ENCODE measurements around the gene RAPGEF6. TPM values are rescaled to one million over a fixed set of nuclear protein-coding genes. Genes with fewer than 3 reads are reported as not detected.

RAPGEF6 gene
- total and polyA plus RNA-seq, 2 experiments from 2014 or later, result 9.5 to 20.3 TPM

- no peaks in the 10 kb centered on the region for H3K4me1 Mint-ChIP-seq
- H2AFZ ChIP-seq, result no peak overlapping the region
- no peaks in the 10 kb centered on the region for H3K9me2 ChIP-seq (ENCODE audit: insufficient read depth)
- ATAC-seq, result peak; percentile 67
- no peak overlapping the region for H3K4me3 ChIP-seq
- no peaks in the 10 kb centered on the region for H3K4me1 ChIP-seq (ENCODE audit: insufficient read depth)
- peaks cover 3% of the 10 kb centered on the region; the same call in 1 of the 2 replicates for H3K36me3 ChIP-seq (ENCODE audit: insufficient read depth)
- H3K9me3 Mint-ChIP-seq, result no peaks in the 10 kb centered on the region
- peak; percentile 69 for DNase-seq (ENCODE audit: low spot score)
- H3K27ac ChIP-seq (ENCODE audit: low read depth), result no peak overlapping the region
- no peak overlapping the region for H3K4me3 Mint-ChIP-seq
- no peak overlapping the region for H3K4me2 ChIP-seq
- H3K27ac Mint-ChIP-seq, result no peak overlapping the region
- no peaks in the 10 kb centered on the region for H3K79me2 ChIP-seq (replicated peaks; ENCODE audit: insufficient read depth)
- no peaks in the 10 kb centered on the region for H3K36me3 Mint-ChIP-seq (ENCODE audit: low read depth)
- H3K27me3 ChIP-seq (ENCODE audit: insufficient read depth), result no peaks in the 10 kb centered on the region
- H3K27me3 Mint-ChIP-seq (ENCODE audit: insufficient read depth, low read depth, poor library complexity), result no peaks in the 10 kb centered on the region
- H3F3A ChIP-seq (replicated peaks; ENCODE audit: low read depth), result no peaks in the 10 kb centered on the region
- TF ChIP-seq JUNB (IDR thresholded peaks at IDR 0.05; ENCODE audit: unreplicated experiment), result no peak
- TF ChIP-seq CTCF (conservative IDR thresholded peaks at IDR 0.05; ENCODE audit: low read depth in 2 of 2), result peak; percentile 66 to 72
- H4K20me1 ChIP-seq (replicated peaks; ENCODE audit: insufficient read depth), result no peaks in the 10 kb centered on the region
These were observed 212.0 kb downstream of the RAPGEF6 start for GRCh38 chr5:131423056-131423455.

GRCh38 chr5:131419877-131420276, 215.2 kb downstream of the RAPGEF6 start:
- no peaks in the 10 kb centered on the region for H3K36me3 Mint-ChIP-seq (ENCODE audit: low read depth)
- TF ChIP-seq ZNF462 (CRISPR knock-in tag; IDR thresholded peaks at IDR 0.05) (no peak), CTCF (conservative IDR thresholded peaks at IDR 0.05; ENCODE audit: low read depth in 2 of 2) (no peak)
- H3K36me3 ChIP-seq (ENCODE audit: insufficient read depth), result no peaks in the 10 kb centered on the region
- no peaks in the 10 kb centered on the region for H3K9me2 ChIP-seq (ENCODE audit: insufficient read depth)
- H3K9me3 Mint-ChIP-seq, result no peaks in the 10 kb centered on the region
- DNase-seq (ENCODE audit: low spot score), result no peak
- H3K27ac ChIP-seq (ENCODE audit: low read depth), result no peak overlapping the region
- no peaks in the 10 kb centered on the region for H3K4me1 ChIP-seq (ENCODE audit: insufficient read depth)
- H3K4me1 Mint-ChIP-seq, result 0 out of 3 replicates have a peak, but pooled peaks cover 2% of the 10 kb centered on the region
- no peak overlapping the region for H2AFZ ChIP-seq
- H3K27ac Mint-ChIP-seq, result no peak overlapping the region
- no peak for ATAC-seq
- no peaks in the 10 kb centered on the region for H4K20me1 ChIP-seq (replicated peaks; ENCODE audit: insufficient read depth)
- H3K4me3 ChIP-seq, result no peak overlapping the region
- H3K4me2 ChIP-seq, result no peak overlapping the region
- H3K27me3 Mint-ChIP-seq (ENCODE audit: insufficient read depth, low read depth, poor library complexity), result peaks cover 3% of the 10 kb centered on the region
- no peak overlapping the region for H3K4me3 Mint-ChIP-seq
- H3K79me2 ChIP-seq (replicated peaks; ENCODE audit: insufficient read depth), result no peaks in the 10 kb centered on the region
- H3K27me3 ChIP-seq (ENCODE audit: insufficient read depth), result no peaks in the 10 kb centered on the region
- H3F3A ChIP-seq (replicated peaks; ENCODE audit: low read depth), result no peaks in the 10 kb centered on the region

Measured in GM23338 (cell line).